ENCODE results near the gene LYSMD2.

Gene LYSMD2

DNA sequence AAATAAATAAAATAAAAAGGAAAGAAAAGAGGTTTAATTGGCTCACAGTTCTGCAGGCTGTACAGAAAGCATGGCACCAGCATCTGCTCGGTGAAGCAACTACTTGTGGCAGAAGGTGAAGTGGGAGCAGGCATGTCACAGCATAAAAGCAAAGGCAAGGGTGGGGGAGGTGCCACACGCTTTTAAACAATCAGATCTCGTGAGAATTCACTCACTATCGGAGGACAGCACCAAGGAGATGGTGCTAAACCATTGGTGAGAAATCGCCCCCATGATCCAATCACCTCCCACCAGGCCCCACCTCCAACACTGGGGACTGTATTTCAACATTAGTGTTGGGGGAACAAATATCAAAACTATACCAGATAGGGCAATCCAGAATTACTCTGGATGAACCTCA, 40.9 kb downstream of the LYSMD2 start:
- Histone ChIP-seq H3K36me3 (ENCODE audit: insufficient read depth, low read length) (peaks cover 20% of the 10 kb centered on the region), H2AFZ (ENCODE audit: low read depth, low read length) (no peak overlapping the region), H3K9me3 (ENCODE audit: low read length) (no peaks in the 10 kb centered on the region), H3K4me3 (ENCODE audit: low read length) (no peak overlapping the region), H3K27me3 (ENCODE audit: insufficient read depth, low read length) (no peaks in the 10 kb centered on the region), H3K4me1 (ENCODE audit: insufficient read depth, low read length) (no peaks in the 10 kb centered on the region)

DNA sequence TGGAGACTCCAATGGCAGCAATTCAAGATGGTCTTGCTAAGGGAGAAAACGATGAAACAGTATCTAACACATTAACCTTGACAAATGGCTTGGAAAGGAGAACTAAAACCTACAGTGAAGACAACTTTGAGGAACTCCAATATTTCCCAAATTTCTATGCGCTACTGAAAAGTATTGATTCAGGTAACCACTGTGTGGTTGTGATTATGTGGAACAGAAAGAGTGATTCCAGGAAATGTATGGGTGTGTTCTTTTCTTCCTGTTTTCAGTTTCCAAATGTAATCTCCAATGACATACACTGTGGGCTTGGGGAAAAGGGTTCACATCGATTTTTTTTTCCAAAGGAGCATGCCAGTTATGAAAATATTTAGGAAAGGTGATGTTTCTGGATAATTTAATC, 45.3 kb downstream of the LYSMD2 start:
- H2AFZ ChIP-seq (ENCODE audit: low read depth, low read length), result no peak overlapping the region
- no peak overlapping the region for H3K4me3 ChIP-seq (ENCODE audit: low read length)
- H3K27me3 ChIP-seq (ENCODE audit: insufficient read depth, low read length), result no peaks in the 10 kb centered on the region
- peaks cover 24% of the 10 kb centered on the region for H3K36me3 ChIP-seq (ENCODE audit: insufficient read depth, low read length)
- H3K4me1 ChIP-seq (ENCODE audit: insufficient read depth, low read length), result no peaks in the 10 kb centered on the region
- H3K9me3 ChIP-seq (ENCODE audit: low read length), result no peaks in the 10 kb centered on the region

DNA sequence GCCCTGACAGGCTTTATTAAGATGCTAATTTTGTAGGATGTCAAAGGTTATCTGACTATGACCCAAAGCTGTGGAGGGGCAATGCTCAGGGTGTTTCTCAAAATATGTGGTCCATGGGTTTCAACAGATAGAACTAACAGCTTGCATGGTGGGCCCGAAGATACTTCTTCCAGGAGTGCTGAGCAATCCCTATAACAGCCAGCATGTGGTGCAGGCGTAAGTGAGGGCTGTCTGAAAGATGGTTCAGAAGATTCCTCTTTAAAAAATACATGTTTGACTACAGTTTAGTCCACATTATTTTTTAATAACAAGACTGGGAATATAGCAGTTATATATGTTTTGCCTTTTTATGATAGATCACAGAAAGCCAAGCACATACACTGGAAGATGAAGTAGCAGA, 48.6 kb downstream of the LYSMD2 start:
- H3K4me1 ChIP-seq (ENCODE audit: insufficient read depth, low read length), result no peaks in the 10 kb centered on the region
- H2AFZ ChIP-seq (ENCODE audit: low read depth, low read length), result no peak overlapping the region
- no peak overlapping the region for H3K4me3 ChIP-seq (ENCODE audit: low read length)
- H3K9me3 ChIP-seq (ENCODE audit: low read length), result no peaks in the 10 kb centered on the region
- H3K36me3 ChIP-seq (ENCODE audit: insufficient read depth, low read length), result peaks cover 18% of the 10 kb centered on the region
- no peaks in the 10 kb centered on the region for H3K27me3 ChIP-seq (ENCODE audit: insufficient read depth, low read length)

GRCh38 chr15:51687565-51687964, 49.9 kb downstream of the LYSMD2 start:
- Histone ChIP-seq H3K4me1 (ENCODE audit: insufficient read depth, low read length) (no peaks in the 10 kb centered on the region), H3K27me3 (ENCODE audit: insufficient read depth, low read length) (no peaks in the 10 kb centered on the region), H3K4me3 (ENCODE audit: low read length) (no peak overlapping the region), H2AFZ (ENCODE audit: low read depth, low read length) (no peak overlapping the region), H3K36me3 (ENCODE audit: insufficient read depth, low read length) (peaks cover 15% of the 10 kb centered on the region), H3K9me3 (ENCODE audit: low read length) (no peaks in the 10 kb centered on the region)

GRCh38 chr15:51681303-51681963, 56.0 kb downstream of the LYSMD2 start, which contains the start of gene SCG3:
Gene SCG3 (plus strand): TSS chr15:51681503. CDS start chr15:51681756, 253 bp downstream.
- Histone ChIP-seq H3K4me1 (ENCODE audit: insufficient read depth, low read length) (peaks cover 14% of the 10 kb centered on the region), H3K36me3 (ENCODE audit: insufficient read depth, low read length) (no peaks in the 10 kb centered on the region), H3K27me3 (ENCODE audit: insufficient read depth, low read length) (no peaks in the 10 kb centered on the region), H3K4me3 (ENCODE audit: low read length) (peak within 1 kb of the TSS; percentile 75), H2AFZ (ENCODE audit: low read depth, low read length) (peak within 1 kb of the TSS; percentile 73), H3K9me3 (ENCODE audit: low read length) (no peaks in the 10 kb centered on the region)

DNA sequence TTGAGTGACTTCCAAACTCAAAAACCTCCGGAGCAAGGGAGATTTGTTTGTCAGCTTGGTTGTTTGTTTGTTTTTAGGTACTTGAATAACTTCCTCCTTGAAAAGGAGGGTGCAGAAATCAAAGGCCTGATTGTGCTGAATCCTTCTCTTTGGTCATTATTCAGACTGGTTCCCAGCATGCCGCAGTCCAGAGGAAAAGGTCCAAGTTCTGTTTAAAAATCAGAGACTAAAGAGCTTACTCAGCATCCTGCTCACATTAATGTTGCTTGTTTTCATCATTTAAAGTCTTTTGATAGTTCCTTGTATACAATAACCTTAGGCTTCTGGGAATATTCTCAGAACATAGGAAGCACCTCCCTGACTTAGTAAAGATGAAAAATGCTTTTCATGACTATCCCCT, 57.1 kb downstream of the LYSMD2 start:
- Histone ChIP-seq H3K36me3 (ENCODE audit: insufficient read depth, low read length) (no peaks in the 10 kb centered on the region), H3K27me3 (ENCODE audit: insufficient read depth, low read length) (no peaks in the 10 kb centered on the region), H2AFZ (ENCODE audit: low read depth, low read length) (peak overlapping the region; percentile 73), H3K4me3 (ENCODE audit: low read length) (no peak overlapping the region), H3K4me1 (ENCODE audit: insufficient read depth, low read length) (peaks cover 14% of the 10 kb centered on the region), H3K9me3 (ENCODE audit: low read length) (no peaks in the 10 kb centered on the region)

GRCh38 chr15:51678096-51678495, 59.4 kb downstream of the LYSMD2 start:
- no peak overlapping the region for H3K4me3 ChIP-seq (ENCODE audit: low read length)
- no peak overlapping the region for H2AFZ ChIP-seq (ENCODE audit: low read depth, low read length)
- peaks cover 14% of the 10 kb centered on the region for H3K4me1 ChIP-seq (ENCODE audit: insufficient read depth, low read length)
- H3K36me3 ChIP-seq (ENCODE audit: insufficient read depth, low read length), result no peaks in the 10 kb centered on the region
- no peaks in the 10 kb centered on the region for H3K9me3 ChIP-seq (ENCODE audit: low read length)
- H3K27me3 ChIP-seq (ENCODE audit: insufficient read depth, low read length), result peaks cover 7% of the 10 kb centered on the region

- H3K36me3 ChIP-seq (ENCODE audit: insufficient read depth, low read length), result no peaks in the 10 kb centered on the region
- peaks cover 14% of the 10 kb centered on the region for H3K4me1 ChIP-seq (ENCODE audit: insufficient read depth, low read length)
- no peaks in the 10 kb centered on the region for H3K9me3 ChIP-seq (ENCODE audit: low read length)
- peaks cover 7% of the 10 kb centered on the region for H3K27me3 ChIP-seq (ENCODE audit: insufficient read depth, low read length)
- H2AFZ ChIP-seq (ENCODE audit: low read depth, low read length), result no peak overlapping the region
- H3K4me3 ChIP-seq (ENCODE audit: low read length), result no peak overlapping the region
These were observed 60.0 kb downstream of the LYSMD2 start for GRCh38 chr15:51677452-51677851.

- Histone ChIP-seq H3K9me3 (ENCODE audit: low read length) (no peaks in the 10 kb centered on the region), H3K27me3 (ENCODE audit: insufficient read depth, low read length) (peaks cover 7% of the 10 kb centered on the region), H2AFZ (ENCODE audit: low read depth, low read length) (no peak overlapping the region), H3K36me3 (ENCODE audit: insufficient read depth, low read length) (no peaks in the 10 kb centered on the region), H3K4me1 (ENCODE audit: insufficient read depth, low read length) (peaks cover 13% of the 10 kb centered on the region), H3K4me3 (ENCODE audit: low read length) (no peak overlapping the region)
These were observed 60.4 kb downstream of the LYSMD2 start for GRCh38 chr15:51677021-51677420.

DNA sequence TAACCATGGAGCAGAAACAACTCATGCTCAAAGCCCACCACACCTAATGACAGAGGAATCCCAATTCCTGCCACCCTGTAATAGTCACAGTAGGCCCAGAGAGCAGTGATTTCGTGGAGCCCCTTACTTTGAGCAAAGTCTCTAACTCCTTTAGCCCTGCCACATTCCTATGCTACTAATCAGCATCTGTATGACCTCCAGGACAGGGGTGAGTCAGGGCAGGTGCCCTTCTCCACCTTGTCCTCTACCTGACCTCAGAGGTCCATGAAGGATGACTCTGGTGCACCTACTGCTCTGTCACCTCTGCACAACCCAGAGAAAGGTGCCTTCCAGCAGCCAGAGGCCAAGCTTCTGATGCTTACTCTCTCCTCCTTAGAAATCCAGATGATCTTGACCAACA, 62.2 kb downstream of the LYSMD2 start:
- no peak overlapping the region for H3K4me3 ChIP-seq (ENCODE audit: low read length)
- H2AFZ ChIP-seq (ENCODE audit: low read depth, low read length), result no peak overlapping the region
- H3K9me3 ChIP-seq (ENCODE audit: low read length), result no peaks in the 10 kb centered on the region
- H3K27me3 ChIP-seq (ENCODE audit: insufficient read depth, low read length), result peaks cover 7% of the 10 kb centered on the region
- no peaks in the 10 kb centered on the region for H3K36me3 ChIP-seq (ENCODE audit: insufficient read depth, low read length)
- H3K4me1 ChIP-seq (ENCODE audit: insufficient read depth, low read length), result no peaks in the 10 kb centered on the region
